ENCODE data around the gene CFAP299.

DNA sequence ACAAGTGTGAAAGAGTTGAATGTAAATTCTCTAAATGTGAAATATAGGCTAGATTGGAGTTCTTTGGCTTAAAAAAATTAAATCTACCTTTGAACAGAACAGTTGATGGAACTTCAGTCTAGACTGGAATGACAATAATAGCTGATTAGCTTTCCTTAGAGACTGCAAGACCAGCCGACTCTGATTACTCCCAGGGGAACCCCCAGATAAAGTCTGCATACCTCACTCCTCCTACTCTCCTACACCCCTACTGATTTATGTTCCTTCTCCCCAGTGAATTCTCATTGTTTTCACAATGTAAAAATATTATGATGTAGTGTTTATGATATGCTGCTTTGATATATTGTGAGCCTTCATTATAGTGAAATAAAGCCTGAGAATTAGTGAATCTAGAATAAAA is 241.3 kb downstream of the CFAP299 start:
- TF ChIP-seq CTCF (IDR thresholded peaks at IDR 0.05) (no peak), POLR2AphosphoS5 (IDR thresholded peaks at IDR 0.05) (no peak), POLR2A (IDR thresholded peaks at IDR 0.05) (no peak)
